ENCODE results near the gene TMED4. TPM values are rescaled to one million over a fixed set of nuclear protein-coding genes. Genes with fewer than 3 reads are reported as not detected.

The TMED4 gene
- total RNA-seq, 1 experiment from 2014 or later: 79.5 TPM

- intact Hi-C loops (cut with micrococcal nuclease; ENCODE audit: unreplicated experiment): loop anchor here (5.0 kb wide), 1 partner anchor 216 kb away; the partner anchor contains the start of gene PPIA
- no peaks in the 10 kb centered on the region for H3K9me3 ChIP-seq (ENCODE audit: low read depth, low read length, poor library complexity, severe bottlenecking)
- no peak for DNase-seq (ENCODE audit: low spot score)
- peaks cover 30% of the 10 kb centered on the region for H3K36me3 ChIP-seq (ENCODE audit: insufficient read depth, low read length, poor library complexity, severe bottlenecking)
- no TSS peak for BruUV-seq (replicated peaks)
- peaks cover 6% of the 10 kb centered on the region for H3K4me1 ChIP-seq (ENCODE audit: insufficient read depth, low read length, poor library complexity, severe bottlenecking)
- ChIA-PET CTCF (no interaction called here), POLR2A (ENCODE audit: low non-redundant PET) (no interaction called here)
- no peak for TF ChIP-seq EZH2 (IDR thresholded peaks at IDR 0.05; ENCODE audit: borderline replicate concordance, low read depth, low read length, poor library complexity, severe bottlenecking)
- TF ChIP-seq CTCF (conservative IDR thresholded peaks at IDR 0.05; ENCODE audit: low read depth, low read length): no peak
- peak overlapping the region; percentile 88 for H3K4me3 ChIP-seq (ENCODE audit: low read depth, low read length, poor library complexity, severe bottlenecking)
- H3K27me3 ChIP-seq (replicated peaks; ENCODE audit: insufficient read depth, low read depth, low read length, poor library complexity): no peaks in the 10 kb centered on the region
- peak overlapping the region; percentile 92 for H3K27ac ChIP-seq (ENCODE audit: low read depth, low read length, poor library complexity, severe bottlenecking)
Measured at GRCh38 chr7:44580945-44581878, 819 bp downstream of the TMED4 start.

GRCh38 chr7:44576228-44576627, 5.8 kb downstream of the TMED4 start:
- no peak for TF ChIP-seq CTCF (conservative IDR thresholded peaks at IDR 0.05; ENCODE audit: low read depth, low read length)
- TF ChIP-seq EZH2 (IDR thresholded peaks at IDR 0.05; ENCODE audit: borderline replicate concordance, low read depth, low read length, poor library complexity, severe bottlenecking): no peak
- no peak overlapping the region for H3K27ac ChIP-seq (ENCODE audit: low read depth, low read length, poor library complexity, severe bottlenecking)
- intact Hi-C loops (cut with micrococcal nuclease; ENCODE audit: unreplicated experiment): no loop called here
- no peaks in the 10 kb centered on the region for H3K27me3 ChIP-seq (replicated peaks; ENCODE audit: insufficient read depth, low read depth, low read length, poor library complexity)
- no TSS peak for BruUV-seq (replicated peaks)
- no peak for DNase-seq (ENCODE audit: low spot score)
- no peaks in the 10 kb centered on the region for H3K9me3 ChIP-seq (ENCODE audit: low read depth, low read length, poor library complexity, severe bottlenecking)
- POLR2A ChIA-PET (ENCODE audit: low non-redundant PET): no interaction called here
- peaks cover 15% of the 10 kb centered on the region for H3K4me1 ChIP-seq (ENCODE audit: insufficient read depth, low read length, poor library complexity, severe bottlenecking)
- CTCF ChIA-PET: no interaction called here
- peaks cover 52% of the 10 kb centered on the region for H3K36me3 ChIP-seq (ENCODE audit: insufficient read depth, low read length, poor library complexity, severe bottlenecking)
- no peak overlapping the region for H3K4me3 ChIP-seq (ENCODE audit: low read depth, low read length, poor library complexity, severe bottlenecking)

GRCh38 chr7:44575054-44575453, 7.0 kb downstream of the TMED4 start:
- H3K4me3 ChIP-seq (ENCODE audit: low read depth, low read length, poor library complexity, severe bottlenecking): peak overlapping the region; percentile 94
- ChIA-PET POLR2A (ENCODE audit: low non-redundant PET) (no interaction called here), CTCF (no interaction called here)
- H3K27me3 ChIP-seq (replicated peaks; ENCODE audit: insufficient read depth, low read depth, low read length, poor library complexity): no peaks in the 10 kb centered on the region
- H3K9me3 ChIP-seq (ENCODE audit: low read depth, low read length, poor library complexity, severe bottlenecking): no peaks in the 10 kb centered on the region
- TF ChIP-seq EZH2 (IDR thresholded peaks at IDR 0.05; ENCODE audit: borderline replicate concordance, low read depth, low read length, poor library complexity, severe bottlenecking) (no peak), CTCF (conservative IDR thresholded peaks at IDR 0.05; ENCODE audit: low read depth, low read length) (no peak)
- no peak for DNase-seq (ENCODE audit: low spot score)
- BruUV-seq (replicated peaks): no TSS peak
- peaks cover 9% of the 10 kb centered on the region for H3K4me1 ChIP-seq (ENCODE audit: insufficient read depth, low read length, poor library complexity, severe bottlenecking)
- peaks cover 57% of the 10 kb centered on the region for H3K36me3 ChIP-seq (ENCODE audit: insufficient read depth, low read length, poor library complexity, severe bottlenecking)
- H3K27ac ChIP-seq (ENCODE audit: low read depth, low read length, poor library complexity, severe bottlenecking): no peak overlapping the region
- intact Hi-C loops (cut with micrococcal nuclease; ENCODE audit: unreplicated experiment): no loop called here
